Pulmonary artery endothelial cell (primary cell): ENCODE data around the gene CXCL8. TPM values are rescaled to one million over a fixed set of nuclear protein-coding genes. Genes with fewer than 3 reads are reported as not detected.
"Not testable (repeated sequence)": the region's sequence is repeated elsewhere in the genome, so short reads cannot be mapped to it uniquely, and the experiment has no call there.

Source experiments
- DNase-seq: peaks from one replicate; pipeline ENCODE4 v3.0.0-alpha.2; 2011; ENCODE audit warnings: low read depth, low spot score
- total RNA-seq: library from RNA; depleted of rRNA; stranded (reverse); fragments of >200 nt; gene quantifications from 2 replicates; pipeline ENCODE4 v1.2.3, GENCODE V29; 2014

Gene CXCL8
- total RNA-seq, 1 donor from 2014 or later = 311 TPM

DNA sequence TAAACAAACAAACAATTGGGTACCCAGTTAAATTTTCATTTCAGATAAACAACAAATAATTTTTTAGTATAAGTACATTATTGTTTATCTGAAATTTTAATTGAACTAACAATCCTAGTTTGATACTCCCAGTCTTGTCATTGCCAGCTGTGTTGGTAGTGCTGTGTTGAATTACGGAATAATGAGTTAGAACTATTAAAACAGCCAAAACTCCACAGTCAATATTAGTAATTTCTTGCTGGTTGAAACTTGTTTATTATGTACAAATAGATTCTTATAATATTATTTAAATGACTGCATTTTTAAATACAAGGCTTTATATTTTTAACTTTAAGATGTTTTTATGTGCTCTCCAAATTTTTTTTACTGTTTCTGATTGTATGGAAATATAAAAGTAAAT is 2.9 kb downstream of the CXCL8 start:
- no peak for DNase-seq

- no peak for DNase-seq
These were observed 3.4 kb downstream of the CXCL8 start for GRCh38 chr4:73743795-73744194.

GRCh38 chr4:73744203-73744602 is 3.8 kb downstream of the CXCL8 start:
- DNase-seq = no peak

- no peak for DNase-seq
These were observed 10.4 kb downstream of the CXCL8 start for GRCh38 chr4:73750730-73751129.

DNA sequence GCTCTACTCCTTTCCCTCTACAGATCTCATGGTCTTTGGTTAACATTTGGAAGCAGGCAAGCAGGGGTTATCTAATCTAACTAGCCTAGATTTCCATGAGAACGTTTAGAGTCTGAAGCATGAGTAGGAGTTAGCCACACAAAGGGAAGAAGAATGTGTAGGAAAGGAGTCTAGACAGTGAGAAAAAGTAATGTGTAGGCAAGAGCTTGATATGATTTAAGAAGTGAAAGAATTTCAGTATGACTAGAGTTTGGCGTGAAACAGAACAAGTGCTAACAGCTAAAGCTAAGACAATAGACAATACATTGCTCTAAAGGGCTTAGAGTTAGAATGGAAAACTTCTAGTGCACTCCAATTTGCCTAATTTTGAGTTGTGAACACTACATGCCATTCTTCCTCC is 10.8 kb downstream of the CXCL8 start:
- no peak for DNase-seq

DNA sequence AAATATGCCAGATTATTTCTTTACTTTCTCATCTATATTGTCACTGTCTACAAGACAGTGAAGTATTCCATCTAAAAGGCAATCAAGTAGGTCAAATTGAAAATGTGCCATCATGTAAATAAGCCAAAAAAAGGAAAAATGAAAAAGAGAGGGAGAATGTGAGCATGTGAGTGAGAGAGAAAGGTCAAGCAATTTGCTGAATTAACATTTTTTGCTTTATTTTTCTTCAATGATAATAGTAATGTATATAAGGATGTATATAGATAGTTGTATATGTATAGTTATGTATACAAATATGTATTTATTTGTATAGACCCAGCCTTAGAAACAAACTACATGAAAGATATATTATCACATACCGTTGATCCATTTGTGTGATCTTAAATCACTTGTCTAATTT is 11.5 kb downstream of the CXCL8 start:
- DNase-seq = no peak

DNA sequence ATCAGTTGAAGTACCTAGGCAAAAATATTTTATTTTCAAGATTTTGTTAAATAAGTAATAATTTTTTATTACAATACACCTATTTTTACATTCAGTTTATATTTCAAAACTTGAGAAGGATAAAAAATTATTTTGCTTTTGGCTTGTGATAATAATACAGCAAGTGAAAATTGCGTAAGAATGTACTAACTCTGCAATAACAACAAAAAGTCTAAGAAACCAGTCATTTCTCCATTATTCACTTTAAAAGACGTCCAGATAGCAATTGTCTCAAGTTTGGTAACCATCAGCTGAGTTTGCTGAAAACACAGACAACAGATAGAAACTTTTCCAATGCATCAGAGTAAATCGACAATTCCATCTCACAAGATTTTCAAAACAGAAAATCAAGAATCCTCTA is 12.1 kb downstream of the CXCL8 start:
- DNase-seq = no peak

DNA sequence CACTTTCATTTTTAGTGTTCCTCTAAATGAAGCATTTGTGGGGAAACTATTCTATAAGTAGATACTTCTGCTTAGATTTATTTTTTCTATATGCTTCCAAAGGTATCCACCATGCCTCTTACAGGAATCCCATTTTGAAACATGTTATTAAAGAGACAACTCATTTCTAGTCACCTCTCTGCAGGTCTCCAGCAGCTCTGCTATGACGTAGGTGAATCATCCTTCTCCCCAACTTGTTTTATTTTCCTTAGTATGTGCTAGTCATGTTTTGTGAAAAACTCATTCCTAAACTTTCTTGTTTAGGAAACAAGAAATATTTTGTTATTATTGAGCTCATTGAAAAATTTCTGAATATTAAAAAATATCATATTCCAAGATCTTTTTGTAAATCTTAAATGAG is 12.8 kb downstream of the CXCL8 start:
- DNase-seq = no peak

- DNase-seq = no peak
These were observed 14.6 kb downstream of the CXCL8 start for GRCh38 chr4:73754934-73755333.

GRCh38 chr4:73759357-73759756 is 19.0 kb downstream of the CXCL8 start:
- no peak for DNase-seq

DNA sequence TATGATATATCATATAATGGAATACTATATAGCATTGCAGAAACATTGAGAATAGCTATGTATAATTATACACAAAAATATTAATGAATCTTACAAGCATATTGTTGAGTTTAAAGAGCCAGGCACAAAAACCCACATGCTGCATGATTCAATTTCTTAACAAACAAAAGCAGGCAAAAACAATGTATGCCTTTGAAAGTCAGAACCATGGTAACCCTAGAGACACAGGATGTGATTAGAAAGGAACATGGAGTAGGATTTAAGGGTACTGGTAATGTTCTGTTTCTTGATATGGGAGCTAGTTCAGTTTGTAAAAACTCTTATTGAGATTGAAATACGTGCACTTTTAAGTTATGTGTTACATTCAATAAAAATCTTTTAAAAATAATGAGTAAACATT is 21.5 kb downstream of the CXCL8 start:
- peak; percentile 20 for DNase-seq

DNA sequence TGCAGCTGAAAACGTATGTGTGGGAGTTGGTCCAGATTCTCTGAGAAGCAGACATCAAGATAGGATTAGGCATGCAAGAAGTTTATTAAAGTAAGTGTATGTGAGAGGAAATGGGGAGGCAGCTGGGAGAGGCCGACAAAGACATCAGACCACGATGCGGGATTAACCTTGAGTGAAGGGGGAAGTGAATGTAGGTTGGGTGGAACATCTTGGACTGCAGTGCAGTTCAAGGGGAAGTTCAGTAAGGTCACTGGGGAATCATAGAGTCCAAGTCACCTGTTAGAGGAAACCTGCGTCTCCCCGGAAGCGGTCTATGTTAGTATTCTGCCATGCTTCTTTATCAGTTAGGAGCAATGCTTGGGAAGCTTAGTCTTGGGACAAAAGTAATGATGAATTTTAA is 22.0 kb downstream of the CXCL8 start:
- no peak for DNase-seq

GRCh38 chr4:73763877-73764276 is 23.5 kb downstream of the CXCL8 start:
- no peak for DNase-seq

GRCh38 chr4:73764513-73764912 is 24.1 kb downstream of the CXCL8 start:
- no peak for DNase-seq

DNA sequence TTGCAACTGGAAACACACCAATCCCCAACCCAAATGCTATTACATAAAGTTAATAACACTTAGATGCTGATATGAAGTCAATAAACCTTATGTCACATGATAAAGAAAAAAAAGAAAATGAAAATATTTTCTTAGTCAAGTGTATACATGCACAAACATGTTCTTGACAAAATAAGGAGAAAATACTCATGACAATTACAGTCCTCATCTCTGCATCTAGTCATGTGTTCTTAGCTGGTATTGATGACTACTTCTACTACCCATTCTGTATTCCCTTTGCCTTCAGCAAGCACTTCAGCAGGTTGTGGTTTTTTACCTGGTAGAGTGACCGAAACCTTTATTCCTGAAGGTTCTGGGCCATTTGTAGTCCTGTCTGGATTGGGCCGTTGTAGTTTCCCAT is 24.9 kb downstream of the CXCL8 start:
- no peak for DNase-seq

- no peak for DNase-seq
These were observed 30.5 kb downstream of the CXCL8 start for GRCh38 chr4:73770917-73771316.

DNA sequence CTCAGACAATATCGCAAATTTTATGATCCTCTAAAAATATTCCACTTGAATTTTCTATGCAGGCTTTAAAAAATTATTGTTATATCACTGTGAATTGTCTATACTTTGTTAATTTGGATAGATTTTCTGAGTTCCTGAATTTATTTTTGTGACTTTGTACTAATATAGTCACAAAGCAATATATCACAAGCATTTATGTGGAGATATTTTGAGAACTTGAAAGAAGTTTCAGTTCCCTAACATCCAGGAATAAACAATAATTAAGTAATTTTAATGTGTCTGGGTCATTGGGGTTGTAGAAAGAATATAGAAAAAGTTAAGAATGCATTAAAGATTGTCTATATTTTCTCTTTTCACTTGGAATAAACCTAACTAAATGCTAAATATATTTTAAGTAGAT is 32.0 kb downstream of the CXCL8 start:
- no peak for DNase-seq

- DNase-seq = not testable (repeated sequence)
These were observed 34.0 kb downstream of the CXCL8 start for GRCh38 chr4:73774406-73774805.

DNA sequence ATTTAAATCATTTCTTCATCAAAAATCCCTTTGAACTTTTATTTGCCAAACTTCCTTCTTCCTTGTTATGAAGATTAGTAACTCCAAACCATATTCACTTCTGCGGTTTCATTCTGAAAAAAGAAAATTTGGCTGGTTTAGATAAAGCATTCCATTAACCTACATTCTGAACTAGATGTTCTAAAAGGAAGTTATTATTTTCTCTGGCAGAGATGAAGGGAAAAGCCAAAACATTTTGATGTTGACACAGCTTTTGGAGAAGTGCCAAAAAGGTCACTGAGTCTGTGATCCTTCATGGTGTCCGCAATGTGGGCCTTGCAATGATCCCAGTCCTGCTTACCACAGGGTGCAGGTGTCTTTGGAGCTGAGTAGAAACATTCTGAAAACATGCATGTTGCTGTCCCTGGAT is 36.0 kb downstream of the CXCL8 start:
- DNase-seq = peak; percentile 90

DNA sequence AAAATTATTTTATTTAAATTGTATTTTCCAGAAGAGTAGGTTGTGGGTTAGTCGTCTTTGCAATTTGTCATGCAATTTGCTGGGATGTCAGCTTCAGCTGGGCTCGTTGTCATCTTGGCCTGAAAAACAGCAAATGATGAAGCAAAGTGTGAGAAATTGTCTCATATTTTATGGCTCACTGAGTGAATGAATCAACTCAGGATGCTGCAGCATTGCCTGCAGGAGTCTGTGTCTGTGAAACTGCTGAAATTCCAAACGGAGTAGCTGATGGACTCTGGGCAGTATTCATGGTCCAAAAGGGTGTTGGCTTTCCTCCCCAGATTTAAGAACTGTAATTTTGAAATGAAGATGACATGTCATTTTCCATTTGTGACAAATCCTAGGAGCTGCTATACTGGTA is 37.2 kb downstream of the CXCL8 start:
- no peak for DNase-seq

DNA sequence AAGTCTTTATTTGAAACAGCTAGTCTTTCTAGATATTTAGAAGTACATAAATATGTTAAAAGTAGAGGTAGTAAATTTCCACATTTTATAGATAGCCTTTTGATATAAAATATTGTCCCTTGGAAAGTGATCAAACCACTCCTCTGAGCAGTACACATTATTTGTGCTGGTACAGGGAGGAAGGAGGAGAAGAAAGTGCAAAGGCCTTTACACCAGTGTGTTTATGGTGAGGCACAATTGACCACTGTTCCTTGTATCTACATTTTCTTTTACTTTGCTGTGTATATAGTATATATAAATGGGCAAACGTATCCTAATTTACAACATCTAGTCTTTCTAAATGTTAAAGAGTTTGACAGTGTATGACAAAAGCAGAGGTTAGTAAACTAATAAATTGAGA is 39.9 kb downstream of the CXCL8 start:
- DNase-seq = no peak

DNA sequence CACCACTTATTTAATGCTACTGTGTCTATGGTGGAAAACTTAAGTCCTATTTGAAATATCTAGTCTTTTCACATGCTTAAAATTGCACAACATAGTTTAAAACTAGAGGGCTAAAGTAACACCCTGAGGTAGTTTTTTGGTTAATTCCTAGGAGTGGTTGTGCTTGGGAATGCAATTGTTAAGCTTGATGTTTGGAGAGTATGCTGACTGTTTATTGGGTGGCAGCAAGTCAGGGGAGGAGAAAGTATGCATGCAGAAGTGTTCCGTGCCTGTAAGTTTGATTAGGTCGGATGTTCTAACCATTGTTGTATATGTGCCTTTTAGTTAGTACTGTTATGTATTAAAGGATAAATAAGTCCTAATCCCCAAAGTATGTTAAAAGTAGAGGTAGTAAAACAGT is 40.5 kb downstream of the CXCL8 start:
- DNase-seq = no peak

GRCh38 chr4:73788411-73788810 is 48.0 kb downstream of the CXCL8 start:
- DNase-seq = no peak
